NB4 (cell line): ENCODE results near the gene CHD6.

ENCODE experiments used
- MYC ChIP-seq: IDR thresholded peaks from 2 replicates; pipeline ENCODE4 v1.6.1; 2011; ENCODE audit warnings: low read depth, low read length
- POLR2A ChIP-seq: IDR thresholded peaks from 2 replicates; pipeline ENCODE4 v1.6.1; 2011; ENCODE audit warnings: mild to moderate bottlenecking; ENCODE audit not compliant: insufficient read length; ENCODE audit errors: extremely low read depth
- TF ChIP-seq, protein P1 (sequence below): IDR thresholded peaks from one replicate; pipeline ENCODE4 v1.5.1; 2012; ENCODE audit warnings: low read depth, low read length

GRCh38 chr20:41483553-41483930 lies 134.6 kb downstream of the CHD6 start:
- TF ChIP-seq, protein P1, sequence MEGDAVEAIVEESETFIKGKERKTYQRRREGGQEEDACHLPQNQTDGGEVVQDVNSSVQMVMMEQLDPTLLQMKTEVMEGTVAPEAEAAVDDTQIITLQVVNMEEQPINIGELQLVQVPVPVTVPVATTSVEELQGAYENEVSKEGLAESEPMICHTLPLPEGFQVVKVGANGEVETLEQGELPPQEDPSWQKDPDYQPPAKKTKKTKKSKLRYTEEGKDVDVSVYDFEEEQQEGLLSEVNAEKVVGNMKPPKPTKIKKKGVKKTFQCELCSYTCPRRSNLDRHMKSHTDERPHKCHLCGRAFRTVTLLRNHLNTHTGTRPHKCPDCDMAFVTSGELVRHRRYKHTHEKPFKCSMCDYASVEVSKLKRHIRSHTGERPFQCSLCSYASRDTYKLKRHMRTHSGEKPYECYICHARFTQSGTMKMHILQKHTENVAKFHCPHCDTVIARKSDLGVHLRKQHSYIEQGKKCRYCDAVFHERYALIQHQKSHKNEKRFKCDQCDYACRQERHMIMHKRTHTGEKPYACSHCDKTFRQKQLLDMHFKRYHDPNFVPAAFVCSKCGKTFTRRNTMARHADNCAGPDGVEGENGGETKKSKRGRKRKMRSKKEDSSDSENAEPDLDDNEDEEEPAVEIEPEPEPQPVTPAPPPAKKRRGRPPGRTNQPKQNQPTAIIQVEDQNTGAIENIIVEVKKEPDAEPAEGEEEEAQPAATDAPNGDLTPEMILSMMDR, result no peak
- TF ChIP-seq POLR2A (no peak), MYC (no peak)
